GM10266 (cell line): ENCODE measurements around the gene RELN.
A peak's percentile ranks its signal among the peaks of the same experiment; 100 is the strongest.

Experiments used
- DNase-seq: peaks from one replicate; pipeline ENCODE4 v3.0.0; 2012; ENCODE audit errors: extremely low spot score
- TF ChIP-seq, protein P1 (sequence below): IDR thresholded peaks from 2 replicates; pipeline ENCODE4 v1.5.1; 2012; ENCODE audit warnings: mild to moderate bottlenecking, low read depth; ENCODE audit not compliant: control insufficient read depth, insufficient read depth; ENCODE audit errors: missing control alignments

RELN gene

DNA sequence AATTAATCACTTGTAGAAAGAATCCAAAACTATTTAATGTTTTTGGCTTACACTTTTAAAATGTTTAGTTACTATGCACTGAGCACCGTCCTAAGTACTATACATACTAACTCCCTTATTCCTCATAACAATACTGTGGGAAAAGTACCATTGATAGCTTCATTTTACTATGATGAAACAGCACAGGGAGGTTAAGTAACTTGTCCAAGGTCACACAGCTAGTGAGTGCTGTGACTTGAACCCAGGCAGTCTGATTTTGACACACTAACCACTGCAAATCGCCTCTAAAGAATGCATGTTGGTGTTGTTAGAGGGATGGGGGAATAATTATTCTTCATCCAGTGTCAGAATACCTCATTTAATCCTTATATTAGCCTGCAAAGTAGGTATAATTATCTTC lies 1.9 kb upstream of the RELN start:
- no peak for DNase-seq

DNA sequence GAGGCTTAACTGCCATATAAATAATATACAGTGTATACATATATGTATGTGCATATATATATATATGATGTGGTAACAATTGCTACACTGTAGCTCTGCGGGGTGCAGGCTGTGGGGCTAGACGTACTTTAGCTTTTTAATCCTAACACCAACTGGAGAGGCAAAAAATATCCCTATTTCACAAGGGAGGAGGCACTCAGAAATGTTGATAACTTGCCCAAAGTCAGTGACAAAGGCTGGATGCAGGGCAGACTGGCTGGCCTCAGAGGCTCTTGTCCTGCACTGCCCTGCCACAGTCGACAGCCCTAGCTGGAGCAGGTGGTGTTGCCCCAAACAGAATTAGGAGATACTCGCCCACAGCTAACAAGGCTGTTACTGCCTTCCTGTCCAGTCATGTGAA lies 1.5 kb upstream of the RELN start:
- TF ChIP-seq, protein P1, sequence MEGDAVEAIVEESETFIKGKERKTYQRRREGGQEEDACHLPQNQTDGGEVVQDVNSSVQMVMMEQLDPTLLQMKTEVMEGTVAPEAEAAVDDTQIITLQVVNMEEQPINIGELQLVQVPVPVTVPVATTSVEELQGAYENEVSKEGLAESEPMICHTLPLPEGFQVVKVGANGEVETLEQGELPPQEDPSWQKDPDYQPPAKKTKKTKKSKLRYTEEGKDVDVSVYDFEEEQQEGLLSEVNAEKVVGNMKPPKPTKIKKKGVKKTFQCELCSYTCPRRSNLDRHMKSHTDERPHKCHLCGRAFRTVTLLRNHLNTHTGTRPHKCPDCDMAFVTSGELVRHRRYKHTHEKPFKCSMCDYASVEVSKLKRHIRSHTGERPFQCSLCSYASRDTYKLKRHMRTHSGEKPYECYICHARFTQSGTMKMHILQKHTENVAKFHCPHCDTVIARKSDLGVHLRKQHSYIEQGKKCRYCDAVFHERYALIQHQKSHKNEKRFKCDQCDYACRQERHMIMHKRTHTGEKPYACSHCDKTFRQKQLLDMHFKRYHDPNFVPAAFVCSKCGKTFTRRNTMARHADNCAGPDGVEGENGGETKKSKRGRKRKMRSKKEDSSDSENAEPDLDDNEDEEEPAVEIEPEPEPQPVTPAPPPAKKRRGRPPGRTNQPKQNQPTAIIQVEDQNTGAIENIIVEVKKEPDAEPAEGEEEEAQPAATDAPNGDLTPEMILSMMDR, result no peak
- no peak for DNase-seq

More for the DNA sequence above, 1.9 kb upstream of the RELN start:
- TF ChIP-seq, protein P1, result no peak

DNA sequence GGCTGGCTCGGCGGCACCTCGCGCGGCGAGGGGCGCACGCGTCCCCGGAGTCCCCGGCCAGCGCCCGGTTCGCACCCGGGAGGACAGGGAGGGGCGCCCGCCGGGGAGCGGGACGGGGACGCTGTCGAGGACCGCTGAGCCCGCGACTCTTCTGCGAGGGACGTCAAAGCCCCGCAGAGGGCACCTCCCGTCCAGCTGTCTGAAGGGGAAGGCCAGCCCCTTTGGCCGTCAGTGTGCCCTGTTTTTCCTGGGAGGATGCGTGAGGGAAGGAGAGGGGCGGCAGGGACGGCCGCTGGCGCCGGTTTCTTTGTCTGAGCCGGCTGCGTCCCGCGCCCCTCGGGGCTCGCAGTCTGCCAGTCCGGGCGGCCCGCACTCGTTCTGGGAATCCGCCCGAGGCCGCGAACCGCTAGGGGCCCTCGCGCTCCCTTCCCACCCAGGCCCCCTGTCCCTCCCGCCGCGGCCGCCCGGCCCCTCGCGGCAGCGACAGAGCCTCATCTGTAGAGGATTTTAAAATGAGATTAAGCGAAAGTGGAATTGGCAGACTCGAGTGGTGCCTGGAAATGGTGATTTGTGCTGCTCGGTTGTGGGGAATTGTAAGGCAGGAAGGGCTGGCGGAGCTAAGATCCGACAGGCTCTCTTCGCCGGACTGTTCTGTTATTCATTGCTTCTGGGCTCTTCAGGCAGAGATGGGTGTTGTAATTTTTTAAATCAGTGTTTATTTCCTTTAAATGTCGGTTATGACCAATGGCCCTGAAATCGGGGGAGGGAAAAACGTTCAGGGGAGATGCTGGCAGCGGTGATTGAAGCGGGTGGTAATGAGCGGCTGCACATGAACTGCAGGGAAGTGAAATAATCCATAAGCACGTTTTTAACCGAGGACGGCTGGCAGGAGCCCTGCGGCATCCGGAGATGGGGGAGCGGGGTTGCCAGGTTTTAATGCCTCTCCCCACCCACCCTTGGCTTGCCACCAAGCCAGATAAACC lies 618 bp upstream of the RELN start:
- TF ChIP-seq, protein P1, result no peak
- peak; percentile 33 for DNase-seq

DNA sequence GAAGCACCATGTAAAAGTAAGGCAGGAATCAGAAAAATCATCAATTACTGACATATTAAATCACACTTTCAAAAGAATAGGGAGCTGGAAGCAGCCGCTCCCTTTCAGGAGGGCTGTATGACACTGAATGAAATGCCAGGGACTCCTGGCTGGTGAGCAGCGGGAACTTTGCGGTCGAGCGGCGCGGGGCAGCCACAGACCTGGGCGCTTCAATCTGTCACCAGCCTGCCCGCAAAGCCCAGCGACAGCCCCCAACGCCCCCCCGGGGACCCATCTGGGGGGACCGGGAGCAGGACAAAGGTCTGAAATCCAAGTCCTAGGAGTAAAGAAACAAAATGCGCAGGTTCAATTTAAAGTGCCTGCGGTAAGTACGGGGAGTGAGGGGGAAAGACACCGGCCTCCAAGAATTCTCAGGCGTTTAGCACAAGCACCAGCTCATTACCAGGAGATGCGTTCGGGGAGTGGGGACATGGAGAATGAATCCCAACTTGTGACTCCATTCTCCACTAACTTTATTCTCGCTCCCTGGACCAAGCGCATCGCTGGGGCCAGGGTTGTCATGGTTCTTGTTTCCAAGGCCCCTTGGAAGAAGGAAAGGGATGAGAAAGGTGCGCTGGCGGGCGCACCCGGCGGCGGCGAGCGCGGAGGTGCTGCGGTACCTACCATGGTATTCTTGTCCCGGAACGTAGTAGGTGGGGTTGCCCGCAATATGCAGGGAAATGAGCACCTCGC lies 824 bp downstream of the RELN start:
- TF ChIP-seq, protein P1, result no peak
- DNase-seq, result no peak

DNA sequence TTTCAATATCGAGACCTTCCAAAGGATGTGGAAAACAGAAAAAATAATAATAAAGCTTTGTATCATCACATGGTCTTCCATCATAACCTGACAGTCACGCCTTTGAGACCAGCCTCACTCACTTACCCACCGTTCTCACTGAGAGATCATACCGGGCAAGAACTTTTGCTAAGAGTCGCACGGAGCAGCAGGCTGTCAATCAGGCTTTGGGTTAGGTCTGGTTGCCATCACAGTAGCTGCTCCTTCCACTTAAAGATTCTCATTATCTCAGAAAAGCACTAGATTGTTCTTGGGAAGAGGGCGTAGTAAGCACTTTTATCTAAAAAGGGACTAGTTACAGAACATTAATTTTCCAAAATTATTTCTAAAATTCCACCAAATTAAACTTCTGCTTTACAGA lies 2.0 kb downstream of the RELN start:
- DNase-seq, result no peak
- TF ChIP-seq, protein P1, result no peak

DNA sequence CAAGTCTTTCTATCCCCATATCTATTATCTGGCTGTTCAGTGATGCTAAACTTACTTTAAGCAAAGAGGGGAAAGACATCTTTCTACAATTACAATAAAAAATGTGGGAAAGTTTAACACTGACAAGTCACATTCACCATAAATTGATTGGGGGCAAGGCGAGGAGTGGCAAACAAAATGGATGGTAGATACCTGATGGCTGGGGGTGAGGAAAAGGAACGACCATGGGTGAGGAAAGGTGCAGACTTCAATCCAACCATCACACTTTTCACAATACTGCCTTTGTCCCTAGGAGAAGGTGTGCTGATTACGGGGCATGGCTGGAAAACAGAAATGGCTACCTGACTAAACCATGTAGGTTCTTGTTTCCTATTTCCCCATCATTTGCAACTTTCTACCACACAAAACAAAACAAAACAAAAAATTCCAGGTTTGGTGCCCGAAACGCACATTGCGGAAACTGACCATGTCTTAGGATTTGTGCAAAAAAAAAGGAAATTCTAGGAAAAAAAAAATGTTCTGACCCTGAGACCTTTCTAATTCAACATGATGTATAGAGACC lies 3.8 kb downstream of the RELN start:
- DNase-seq, result no peak
- TF ChIP-seq, protein P1, result no peak

DNA sequence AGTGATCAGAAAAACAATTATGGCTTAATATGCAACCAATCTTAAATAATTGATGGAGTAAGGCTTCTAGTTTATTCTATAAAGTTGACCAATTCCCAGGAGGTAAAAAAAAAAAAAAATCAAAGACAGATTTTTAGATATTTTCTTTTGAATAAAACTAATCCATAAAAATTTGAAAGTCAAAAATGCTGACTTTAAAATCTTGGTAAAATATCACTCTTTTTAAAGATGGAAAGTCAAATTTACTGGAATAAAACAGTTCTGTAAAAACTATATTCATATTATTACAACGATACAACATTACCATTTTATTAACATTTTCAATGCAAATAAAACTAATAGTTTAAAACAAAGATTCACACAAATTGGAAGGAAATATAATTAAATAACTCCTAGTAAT lies 5.4 kb downstream of the RELN start:
- TF ChIP-seq, protein P1, result no peak

More for the DNA sequence above, 5.4 kb downstream of the RELN start:
- no peak for DNase-seq
